Fibroblast of skin of back (primary cell): Measurements from ENCODE around the gene CCT4.
"Not testable (repeated sequence)": the region's sequence is repeated elsewhere in the genome, so short reads cannot be mapped to it uniquely, and the experiment has no call there.

Experiments
- DNase-seq: peaks from one replicate; pipeline ENCODE4 v3.0.0-alpha.2; 2013

CCT4 gene

GRCh38 chr2:61878761-61879160 is 9.7 kb downstream of the CCT4 start:
- DNase-seq: no peak

GRCh38 chr2:61877571-61878245 is 10.7 kb downstream of the CCT4 start:
- DNase-seq: no peak

- DNase-seq: no peak
Observed at GRCh38 chr2:61876400-61876799, 12.1 kb downstream of the CCT4 start.

- DNase-seq: not testable (repeated sequence)
Observed at GRCh38 chr2:61866482-61867089, 21.9 kb downstream of the CCT4 start.

DNA sequence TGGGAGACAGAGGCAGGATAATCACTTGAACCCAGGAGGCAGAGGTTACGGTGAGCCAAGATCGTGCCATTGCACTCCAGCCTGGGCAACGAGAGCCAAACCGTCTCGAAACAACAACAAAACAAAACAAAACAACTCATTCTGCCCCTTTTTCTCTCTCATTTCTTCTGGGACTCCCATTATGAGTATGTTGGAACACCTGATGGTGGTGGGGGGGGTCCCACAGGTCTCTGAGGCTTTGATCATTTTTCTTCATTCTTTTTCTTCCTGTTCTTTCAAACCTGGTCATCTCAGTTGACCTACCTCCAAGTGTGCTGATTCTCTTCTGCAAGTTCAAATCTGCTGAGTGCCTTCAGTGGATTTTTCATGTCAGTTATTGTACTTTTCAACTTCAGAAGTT is 26.4 kb downstream of the CCT4 start:
- no peak for DNase-seq

GRCh38 chr2:61857224-61857623 is 31.2 kb downstream of the CCT4 start:
- DNase-seq: no peak

DNA sequence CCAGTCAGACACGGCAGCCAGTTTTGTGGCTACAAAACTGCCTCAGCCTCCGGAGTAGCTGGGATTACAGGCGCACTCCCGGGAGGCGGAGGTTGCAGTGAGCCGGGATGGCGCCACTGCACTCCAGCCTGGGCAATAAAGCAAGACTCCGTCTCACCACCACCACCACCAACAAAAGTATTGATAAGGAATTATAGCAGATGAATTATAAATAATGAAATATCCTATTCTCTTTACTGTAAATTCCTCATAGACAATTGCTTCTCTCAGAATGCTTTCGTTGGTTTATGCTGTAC is 33.2 kb downstream of the CCT4 start:
- peak; percentile 2 for DNase-seq

- DNase-seq: peak; percentile 96
Observed at GRCh38 chr2:61854564-61855317, 33.7 kb downstream of the CCT4 start.

DNA sequence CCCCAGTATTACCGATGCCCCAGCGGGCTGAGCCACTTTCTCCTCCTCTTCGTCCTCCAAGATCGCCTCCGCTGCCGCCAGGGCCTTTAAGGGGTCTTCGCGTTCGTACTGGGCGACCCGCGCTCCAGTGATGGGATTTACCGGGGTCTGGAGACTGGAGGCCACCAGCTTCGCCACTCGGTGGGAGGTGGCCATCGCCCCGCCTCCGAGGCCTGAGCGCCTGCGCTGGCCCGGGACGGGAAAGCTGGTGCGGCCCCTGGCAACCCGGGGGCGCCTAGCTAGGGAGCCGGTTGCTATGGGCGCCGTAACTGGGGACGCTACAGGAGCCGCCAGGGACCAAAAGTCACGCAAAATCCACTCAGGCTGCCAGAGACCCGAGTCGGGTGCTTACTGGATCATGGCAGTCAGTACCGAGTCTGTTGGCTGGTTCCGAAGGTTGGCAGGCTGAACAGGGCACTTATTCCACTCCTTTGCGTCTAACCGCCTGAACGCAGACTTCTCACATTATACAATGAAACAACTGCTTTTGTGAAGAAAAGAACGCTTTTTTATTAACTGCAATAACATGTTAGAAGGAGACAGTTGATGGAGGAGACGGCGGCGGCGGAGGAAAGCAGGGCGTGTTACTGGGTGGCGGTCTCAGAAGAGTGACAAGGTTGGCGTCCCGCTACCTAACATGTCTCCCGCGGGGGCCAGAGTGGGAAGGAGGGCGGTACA is 34.5 kb downstream of the CCT4 start, which contains the start of gene FAM161A:
Gene FAM161A (minus strand): TSS at position 214 of the 717 bp plus-strand sequence. CDS start 19 bp downstream, at position 195.
- DNase-seq: peak; percentile 88

DNA sequence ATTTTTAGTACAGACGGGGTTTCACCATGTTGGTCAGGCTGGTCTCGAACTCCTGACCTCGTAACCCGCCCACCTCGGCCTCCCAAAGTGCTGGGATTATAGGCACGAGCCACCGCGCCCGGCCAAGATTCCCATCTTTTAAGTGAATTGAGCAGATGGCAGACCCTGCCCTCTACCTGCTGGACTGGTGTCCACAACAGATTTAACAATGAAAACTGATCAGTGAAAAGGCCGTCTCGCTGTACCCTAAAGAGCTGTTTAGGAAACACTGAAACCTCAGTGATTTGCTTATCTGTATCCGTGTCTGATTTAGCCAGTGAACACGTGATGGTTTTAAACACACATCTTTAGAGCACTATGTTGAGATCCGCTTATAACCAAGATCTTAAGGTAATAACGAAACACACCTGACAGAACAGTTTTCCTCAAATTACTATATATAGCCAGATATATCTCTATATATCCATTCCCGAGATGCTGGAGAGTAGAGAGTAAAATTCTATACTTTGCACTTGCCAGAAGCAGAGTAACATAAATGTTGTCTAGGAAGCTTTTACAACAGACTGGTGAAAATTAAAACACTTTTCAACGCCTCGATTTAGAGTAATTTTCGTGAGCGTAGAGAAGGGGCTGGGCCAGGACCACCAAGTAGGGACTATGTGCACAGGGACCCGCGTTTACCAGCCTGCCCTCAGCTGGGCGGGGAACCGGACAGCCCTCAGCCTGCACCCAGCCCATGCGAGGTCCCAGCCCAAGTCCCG is 35.2 kb downstream of the CCT4 start:
- DNase-seq: no peak

GRCh38 chr2:61851270-61851669 is 37.2 kb downstream of the CCT4 start:
- DNase-seq: not testable (repeated sequence)

- DNase-seq: no peak
Observed at GRCh38 chr2:61845320-61845719, 43.1 kb downstream of the CCT4 start.

- no peak for DNase-seq
Observed at GRCh38 chr2:61841286-61841685, 47.2 kb downstream of the CCT4 start.

GRCh38 chr2:61834893-61835292 is 53.6 kb downstream of the CCT4 start:
- DNase-seq: no peak

- DNase-seq: no peak
Observed at GRCh38 chr2:61833971-61834370, 54.5 kb downstream of the CCT4 start.

DNA sequence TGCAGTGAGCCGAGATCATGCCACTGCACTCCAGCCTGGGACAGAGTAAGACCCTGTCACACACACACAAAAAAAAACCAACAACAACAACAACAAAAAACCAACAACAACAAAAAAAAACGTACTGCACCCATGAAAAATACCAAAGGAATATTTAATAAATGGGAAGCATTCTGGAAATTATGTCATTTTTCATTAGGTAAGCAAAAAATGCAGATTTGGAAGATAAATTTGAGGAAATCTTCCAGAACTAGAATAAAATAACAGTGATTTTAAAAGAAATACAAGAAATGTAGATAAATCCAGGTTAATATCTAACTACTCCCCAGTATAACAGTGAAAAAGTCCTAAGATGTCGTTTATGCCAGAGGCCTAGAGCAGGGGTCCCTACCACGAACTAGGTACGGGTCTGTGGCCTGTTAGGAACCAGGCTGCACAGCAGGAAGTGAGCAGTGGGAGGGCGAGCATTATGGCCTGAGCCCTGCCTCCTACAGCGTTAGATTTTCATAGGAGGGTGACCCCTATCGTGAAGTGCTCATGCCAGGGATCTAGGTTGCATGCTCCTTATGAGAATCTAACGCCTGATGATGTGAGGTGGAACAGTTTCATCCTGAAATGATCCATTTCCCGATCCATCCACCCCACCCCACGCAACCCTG is 56.1 kb downstream of the CCT4 start:
- no peak for DNase-seq

DNA sequence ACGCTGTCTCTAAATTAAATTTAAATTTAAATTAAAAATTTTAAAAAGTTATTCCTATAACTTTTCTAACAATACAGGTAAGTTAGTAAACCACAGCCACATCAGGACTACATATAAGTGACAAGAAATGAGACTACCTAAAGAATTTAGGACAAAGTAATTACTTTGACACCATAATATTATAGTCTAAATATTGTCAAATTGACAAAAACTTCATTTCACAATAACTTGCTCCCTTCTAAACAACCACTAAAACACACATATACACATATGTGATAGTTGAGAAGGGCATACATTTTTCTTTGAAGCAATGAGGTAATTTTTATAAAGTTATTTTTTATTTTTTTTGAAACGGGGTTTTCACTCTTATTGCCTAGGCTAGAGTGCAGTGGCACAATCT is 66.2 kb downstream of the CCT4 start:
- DNase-seq: no peak
